ENCODE measurements around the gene TRMT5.

TRMT5 gene

GRCh38 chr14:60963761-60964160 lies 17.1 kb downstream of the TRMT5 start:
- no peak for DNase-seq (ENCODE audit: low spot score)

GRCh38 chr14:60958146-60958545 lies 22.7 kb downstream of the TRMT5 start:
- no peak for DNase-seq (ENCODE audit: low spot score)

GRCh38 chr14:60956632-60957031 lies 24.2 kb downstream of the TRMT5 start:
- no peak for DNase-seq (ENCODE audit: low spot score)

- DNase-seq (ENCODE audit: low spot score): no peak
Observed at GRCh38 chr14:60956202-60956601, 24.7 kb downstream of the TRMT5 start.

- DNase-seq (ENCODE audit: low spot score): no peak
Observed at GRCh38 chr14:60951776-60952435, 29.0 kb downstream of the TRMT5 start.

- no peak for DNase-seq (ENCODE audit: low spot score)
Observed at GRCh38 chr14:60946773-60947172, 34.1 kb downstream of the TRMT5 start.

- no peak for DNase-seq (ENCODE audit: low spot score)
Observed at GRCh38 chr14:60945984-60946383, 34.9 kb downstream of the TRMT5 start.

GRCh38 chr14:60944204-60944603 lies 36.7 kb downstream of the TRMT5 start:
- peak; percentile 13 for DNase-seq (ENCODE audit: low spot score)

- no peak for DNase-seq (ENCODE audit: low spot score)
Observed at GRCh38 chr14:60943637-60944032, 37.2 kb downstream of the TRMT5 start.

- DNase-seq (ENCODE audit: low spot score): no peak
Observed at GRCh38 chr14:60935319-60935718, 45.6 kb downstream of the TRMT5 start.

GRCh38 chr14:60933920-60934655 lies 46.8 kb downstream of the TRMT5 start:
- DNase-seq (ENCODE audit: low spot score): no peak

GRCh38 chr14:60931218-60931617 lies 49.7 kb downstream of the TRMT5 start:
- no peak for DNase-seq (ENCODE audit: low spot score)

GRCh38 chr14:60926002-60926401 lies 54.9 kb downstream of the TRMT5 start:
- DNase-seq (ENCODE audit: low spot score): no peak

- no peak for DNase-seq (ENCODE audit: low spot score)
Observed at GRCh38 chr14:60925286-60925685, 55.6 kb downstream of the TRMT5 start.

GRCh38 chr14:60922050-60922449 lies 58.8 kb downstream of the TRMT5 start:
- DNase-seq (ENCODE audit: low spot score): no peak

Data from COLO829 (cell line).